ENCODE results near the gene CFAP410.

DNA sequence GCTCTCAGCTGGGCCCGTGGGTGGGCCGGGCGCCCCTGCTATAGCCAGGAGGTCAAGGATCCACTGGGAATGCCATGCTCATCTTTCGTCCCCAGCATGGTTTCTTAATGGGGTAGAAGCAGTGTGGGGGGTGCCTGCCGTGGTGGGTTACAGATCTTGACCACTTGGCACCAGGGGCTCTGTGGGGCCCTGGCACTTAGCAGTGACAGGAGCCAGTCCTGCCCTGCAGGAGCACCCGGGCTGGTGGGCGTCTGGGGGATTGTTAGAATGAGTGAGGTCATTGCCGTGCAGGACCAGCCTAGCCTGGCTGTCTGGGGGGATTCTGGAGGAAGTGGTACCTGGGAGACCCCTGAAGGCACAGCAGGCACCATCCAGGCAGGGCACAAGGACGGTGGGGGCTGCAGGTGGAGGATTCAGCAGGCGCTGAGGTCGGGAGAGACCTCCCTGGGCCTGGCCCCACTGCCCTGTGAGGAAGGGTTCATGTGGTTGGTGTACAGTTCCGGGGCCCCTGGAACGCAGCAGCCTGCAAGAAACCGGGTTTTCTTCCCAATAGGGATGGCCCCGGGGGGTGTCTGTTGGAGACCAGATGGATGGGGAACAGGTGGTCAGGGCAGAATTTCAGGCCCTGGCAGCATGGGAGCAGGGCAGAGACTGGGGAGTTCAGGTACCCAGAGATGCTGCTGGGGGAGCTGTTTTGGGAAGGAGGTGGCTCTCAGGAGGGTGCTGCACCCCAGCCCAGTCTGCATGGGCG is 48.7 kb downstream of the CFAP410 start:
- TF ChIP-seq POLR2A (IDR thresholded peaks at IDR 0.05): no peak
- TF ChIP-seq, protein P1, sequence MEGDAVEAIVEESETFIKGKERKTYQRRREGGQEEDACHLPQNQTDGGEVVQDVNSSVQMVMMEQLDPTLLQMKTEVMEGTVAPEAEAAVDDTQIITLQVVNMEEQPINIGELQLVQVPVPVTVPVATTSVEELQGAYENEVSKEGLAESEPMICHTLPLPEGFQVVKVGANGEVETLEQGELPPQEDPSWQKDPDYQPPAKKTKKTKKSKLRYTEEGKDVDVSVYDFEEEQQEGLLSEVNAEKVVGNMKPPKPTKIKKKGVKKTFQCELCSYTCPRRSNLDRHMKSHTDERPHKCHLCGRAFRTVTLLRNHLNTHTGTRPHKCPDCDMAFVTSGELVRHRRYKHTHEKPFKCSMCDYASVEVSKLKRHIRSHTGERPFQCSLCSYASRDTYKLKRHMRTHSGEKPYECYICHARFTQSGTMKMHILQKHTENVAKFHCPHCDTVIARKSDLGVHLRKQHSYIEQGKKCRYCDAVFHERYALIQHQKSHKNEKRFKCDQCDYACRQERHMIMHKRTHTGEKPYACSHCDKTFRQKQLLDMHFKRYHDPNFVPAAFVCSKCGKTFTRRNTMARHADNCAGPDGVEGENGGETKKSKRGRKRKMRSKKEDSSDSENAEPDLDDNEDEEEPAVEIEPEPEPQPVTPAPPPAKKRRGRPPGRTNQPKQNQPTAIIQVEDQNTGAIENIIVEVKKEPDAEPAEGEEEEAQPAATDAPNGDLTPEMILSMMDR (IDR thresholded peaks at IDR 0.05): no peak

Measured in heart left ventricle (tissue), 13 donors.